GM19043 (cell line): Measurements from ENCODE around the gene CROCC2.
"Not testable (repeated sequence)": the region's sequence is repeated elsewhere in the genome, so short reads cannot be mapped to it uniquely, and the experiment has no call there.

Experiments used
- ATAC-seq: cut with Tn5 transposase; IDR thresholded peaks from one replicate; pipeline ENCODE4 v1.9.1; 2021; ENCODE audit warnings: low read depth; ENCODE audit not compliant: unreplicated experiment

CROCC2 gene

GRCh38 chr2:240963868-240964703, 58.0 kb downstream of the CROCC2 start:
- ATAC-seq = no peak

- no peak for ATAC-seq
These were observed 58.7 kb downstream of the CROCC2 start for GRCh38 chr2:240964704-240965295.

DNA sequence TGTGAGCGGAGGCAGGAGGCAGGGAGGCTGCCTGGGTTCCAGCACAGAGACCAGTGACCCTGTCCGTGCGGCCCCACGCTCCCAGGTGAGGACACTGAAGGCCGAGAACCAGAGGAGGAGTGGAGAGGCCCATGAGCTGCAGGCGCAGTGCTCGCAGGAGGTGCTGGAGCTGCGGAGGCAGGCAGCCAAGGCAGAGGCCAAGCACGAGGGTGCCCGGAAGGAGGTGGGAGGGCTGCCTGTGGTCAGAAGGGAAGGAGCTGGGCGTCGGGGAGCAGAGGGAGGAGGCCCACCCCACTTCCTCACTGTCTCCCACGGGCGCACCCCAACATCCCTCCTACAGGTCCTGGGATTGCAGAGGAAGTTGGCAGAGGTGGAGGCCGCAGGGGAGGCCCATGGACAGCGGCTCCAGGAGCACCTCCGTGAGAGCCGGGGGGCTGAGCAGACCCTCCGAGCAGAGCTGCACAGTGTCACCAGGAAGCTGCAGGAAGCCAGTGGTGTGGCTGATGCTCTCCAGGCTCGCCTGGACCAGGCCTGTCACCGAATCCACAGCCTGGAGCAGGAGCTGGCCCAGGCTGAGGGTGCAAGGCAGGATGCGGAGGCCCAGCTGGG, 59.3 kb downstream of the CROCC2 start:
- ATAC-seq = no peak

- no peak for ATAC-seq
These were observed 59.8 kb downstream of the CROCC2 start for GRCh38 chr2:240965905-240966456.

GRCh38 chr2:240966457-240966905, 60.3 kb downstream of the CROCC2 start:
- no peak for ATAC-seq

- no peak for ATAC-seq
These were observed 61.0 kb downstream of the CROCC2 start for GRCh38 chr2:240966906-240967680.

GRCh38 chr2:240967681-240968621, 61.8 kb downstream of the CROCC2 start:
- no peak for ATAC-seq

GRCh38 chr2:240968731-240969624, 62.8 kb downstream of the CROCC2 start:
- ATAC-seq = no peak

GRCh38 chr2:240970104-240970503, 64.0 kb downstream of the CROCC2 start:
- ATAC-seq = no peak

DNA sequence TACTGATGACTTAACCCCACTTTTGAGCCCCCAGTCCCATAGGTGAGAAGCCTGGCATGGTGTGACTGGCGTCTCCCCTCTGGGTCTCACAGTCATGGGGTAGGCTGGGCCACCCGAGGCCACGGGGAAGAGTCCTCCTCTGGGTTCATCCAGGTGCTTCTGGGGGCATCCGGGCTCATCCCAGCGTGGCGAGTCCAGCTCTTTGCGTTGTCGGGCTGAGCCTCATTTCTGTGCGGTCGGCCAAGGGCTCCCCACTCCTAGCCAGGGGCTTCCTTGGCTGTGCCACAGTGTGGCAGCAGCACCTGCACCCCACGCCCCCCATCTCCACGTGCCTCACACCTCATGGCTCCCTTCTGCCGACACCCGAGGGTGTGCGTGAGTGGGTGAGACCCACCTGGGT, 64.7 kb downstream of the CROCC2 start:
- no peak for ATAC-seq

DNA sequence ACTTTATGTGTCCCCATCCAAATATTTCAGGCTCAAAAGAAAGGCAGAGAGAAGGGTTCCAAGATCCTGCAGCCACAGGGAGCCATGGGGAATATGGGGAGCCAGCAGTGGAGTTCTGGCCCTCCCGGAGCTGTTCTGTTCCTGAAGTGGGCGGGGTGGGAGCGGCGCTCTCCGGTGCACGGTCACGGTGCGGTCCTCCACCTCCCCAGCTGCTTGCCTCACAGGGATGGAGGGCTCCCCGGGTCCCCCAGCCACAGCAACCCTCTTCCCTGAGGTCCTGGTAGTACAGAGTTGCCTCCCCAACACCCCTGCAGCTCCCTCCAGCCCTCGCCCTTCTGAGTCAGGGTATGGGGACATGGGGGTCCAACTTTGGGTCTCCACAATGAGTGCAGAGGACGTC, 66.1 kb downstream of the CROCC2 start:
- no peak for ATAC-seq

GRCh38 chr2:240972636-240973521, 66.7 kb downstream of the CROCC2 start:
- ATAC-seq = no peak

GRCh38 chr2:240974771-240975572, 68.8 kb downstream of the CROCC2 start:
- ATAC-seq = no peak

- not testable (repeated sequence) for ATAC-seq
These were observed 69.8 kb downstream of the CROCC2 start for GRCh38 chr2:240975903-240976302.

DNA sequence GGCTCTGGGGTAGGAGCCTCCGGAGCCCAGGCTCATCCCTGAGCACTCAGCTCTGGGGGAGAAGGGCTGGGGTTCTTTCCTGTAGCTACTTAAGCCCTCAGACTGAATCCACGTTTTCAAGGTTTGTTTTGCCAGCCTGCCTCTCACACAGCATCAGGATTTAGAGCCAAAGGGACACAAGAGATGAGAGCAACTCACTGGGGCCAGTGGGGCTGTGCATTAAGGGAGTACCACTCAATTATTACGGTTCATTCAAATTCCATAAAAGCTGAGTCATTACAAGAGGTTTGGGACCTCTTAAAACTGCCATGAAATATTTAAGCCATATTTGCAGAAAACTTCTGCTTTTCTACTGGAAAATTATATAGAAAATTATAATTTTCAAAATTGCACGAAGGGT, 75.1 kb downstream of the CROCC2 start:
- no peak for ATAC-seq

- no peak for ATAC-seq
These were observed 76.0 kb downstream of the CROCC2 start for GRCh38 chr2:240981871-240982800.
